HG03469 (cell line): Measurements from ENCODE around the gene SCGB1A1.
"Not testable (repeated sequence)": the region's sequence is repeated elsewhere in the genome, so short reads cannot be mapped to it uniquely, and the experiment has no call there.

ENCODE experiments used
- ATAC-seq: cut with Tn5 transposase; IDR thresholded peaks from one replicate; pipeline ENCODE4 v1.9.1; 2021; ENCODE audit warnings: mild to moderate bottlenecking, moderate library complexity, moderate number of reproducible peaks; ENCODE audit not compliant: unreplicated experiment

The SCGB1A1 gene

DNA sequence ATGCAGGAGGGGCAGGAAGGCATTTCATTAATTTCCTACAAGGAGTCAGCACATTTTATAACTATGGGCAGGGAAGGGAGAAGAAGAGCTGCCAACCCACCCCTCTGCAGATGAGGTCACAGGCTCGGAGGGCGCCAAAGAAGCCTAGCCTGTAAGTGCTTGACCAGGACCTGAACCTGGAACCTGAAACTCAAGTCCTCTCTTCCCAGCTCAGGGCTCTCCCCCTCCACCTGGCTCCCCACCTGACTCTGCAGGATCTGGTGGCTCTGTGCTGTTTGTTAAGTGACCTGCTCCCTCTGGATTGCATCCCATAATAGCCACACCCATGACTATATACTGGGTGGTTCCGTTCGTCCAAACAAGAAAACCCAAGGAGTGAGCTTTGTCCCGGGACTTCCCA lies 27.3 kb downstream of the SCGB1A1 start:
- ATAC-seq = no peak

- no peak for ATAC-seq
Measured at GRCh38 chr11:62449451-62449851, 30.6 kb downstream of the SCGB1A1 start.

DNA sequence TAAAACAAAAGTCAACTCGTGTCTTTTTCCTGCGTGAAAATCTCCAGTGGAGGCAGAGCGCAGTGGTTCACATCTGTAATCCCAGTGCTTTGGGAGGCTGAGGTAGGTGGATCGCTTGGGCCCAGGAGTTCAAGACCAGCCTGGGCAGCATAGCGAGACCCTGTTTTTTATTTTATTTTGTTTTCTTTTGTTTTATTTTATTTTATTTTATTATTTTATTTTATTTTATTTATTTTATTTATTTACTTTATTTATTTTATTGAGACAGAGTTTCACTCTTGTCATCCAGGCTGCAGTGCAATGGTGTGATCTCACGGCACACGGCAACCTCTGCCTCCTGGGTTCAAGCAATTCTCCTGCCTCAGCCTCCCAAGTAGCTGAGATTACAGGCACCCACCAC lies 31.1 kb downstream of the SCGB1A1 start:
- not testable (repeated sequence) for ATAC-seq

- no peak for ATAC-seq
Measured at GRCh38 chr11:62450543-62451240, 31.9 kb downstream of the SCGB1A1 start.

DNA sequence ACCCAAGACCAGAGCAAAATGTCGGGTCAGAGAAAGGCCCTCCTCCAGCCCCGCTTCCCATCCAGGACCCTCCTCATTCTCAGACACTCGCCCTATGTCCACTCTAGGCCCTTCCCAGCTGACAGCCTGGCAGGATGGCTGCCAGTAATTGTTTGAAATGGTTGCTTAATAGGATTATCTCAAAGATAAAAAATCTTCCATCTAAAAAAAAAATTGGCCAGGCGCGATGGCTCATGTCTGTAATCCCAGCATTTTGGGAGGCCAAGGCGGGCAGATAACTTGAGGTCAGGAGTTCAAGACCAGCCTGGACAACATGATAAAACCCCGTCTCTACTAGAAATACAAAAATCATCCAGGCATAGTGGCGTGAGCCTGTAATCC lies 32.4 kb downstream of the SCGB1A1 start:
- ATAC-seq = no peak

- ATAC-seq = no peak
Measured at GRCh38 chr11:62452261-62452660, 33.4 kb downstream of the SCGB1A1 start.

GRCh38 chr11:62452839-62453468 lies 34.1 kb downstream of the SCGB1A1 start:
- ATAC-seq = no peak

DNA sequence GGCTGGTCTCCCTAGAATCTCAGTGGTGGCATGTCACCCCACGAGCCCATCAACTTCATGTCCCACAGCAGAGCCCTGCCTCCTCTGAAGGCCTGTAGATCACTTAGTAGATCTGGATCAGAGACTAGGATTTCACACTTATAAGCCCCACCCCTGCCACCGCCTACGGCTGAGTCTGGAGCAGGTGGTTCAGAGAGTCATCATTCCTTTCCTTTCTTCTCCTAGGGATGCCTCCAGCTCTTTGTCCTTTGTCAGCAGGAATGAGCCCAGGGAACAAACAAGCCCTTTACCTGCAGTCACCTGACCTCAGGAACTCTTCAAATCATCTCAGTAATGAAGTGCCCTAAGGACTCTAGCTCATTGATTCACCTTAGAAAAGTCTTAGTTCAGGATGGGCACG lies 37.8 kb downstream of the SCGB1A1 start:
- no peak for ATAC-seq

DNA sequence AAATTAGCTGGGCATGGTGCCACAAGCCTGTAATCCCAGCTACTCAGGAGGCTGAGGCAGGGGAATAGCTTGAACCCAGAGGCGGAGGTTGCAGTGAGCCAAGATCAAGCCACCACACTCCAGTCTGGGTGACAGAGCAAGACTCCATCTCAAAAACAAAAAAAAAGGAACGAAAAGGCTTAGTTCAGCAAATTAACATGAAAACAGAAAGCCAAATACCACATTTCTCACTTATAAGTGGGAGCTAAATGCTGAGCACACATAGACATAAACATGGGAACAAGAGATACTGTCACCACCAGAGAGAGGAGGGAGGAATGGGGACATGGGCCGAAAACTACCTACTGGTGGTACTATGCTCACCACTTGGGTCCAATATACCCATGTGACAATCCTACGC lies 38.6 kb downstream of the SCGB1A1 start:
- no peak for ATAC-seq

DNA sequence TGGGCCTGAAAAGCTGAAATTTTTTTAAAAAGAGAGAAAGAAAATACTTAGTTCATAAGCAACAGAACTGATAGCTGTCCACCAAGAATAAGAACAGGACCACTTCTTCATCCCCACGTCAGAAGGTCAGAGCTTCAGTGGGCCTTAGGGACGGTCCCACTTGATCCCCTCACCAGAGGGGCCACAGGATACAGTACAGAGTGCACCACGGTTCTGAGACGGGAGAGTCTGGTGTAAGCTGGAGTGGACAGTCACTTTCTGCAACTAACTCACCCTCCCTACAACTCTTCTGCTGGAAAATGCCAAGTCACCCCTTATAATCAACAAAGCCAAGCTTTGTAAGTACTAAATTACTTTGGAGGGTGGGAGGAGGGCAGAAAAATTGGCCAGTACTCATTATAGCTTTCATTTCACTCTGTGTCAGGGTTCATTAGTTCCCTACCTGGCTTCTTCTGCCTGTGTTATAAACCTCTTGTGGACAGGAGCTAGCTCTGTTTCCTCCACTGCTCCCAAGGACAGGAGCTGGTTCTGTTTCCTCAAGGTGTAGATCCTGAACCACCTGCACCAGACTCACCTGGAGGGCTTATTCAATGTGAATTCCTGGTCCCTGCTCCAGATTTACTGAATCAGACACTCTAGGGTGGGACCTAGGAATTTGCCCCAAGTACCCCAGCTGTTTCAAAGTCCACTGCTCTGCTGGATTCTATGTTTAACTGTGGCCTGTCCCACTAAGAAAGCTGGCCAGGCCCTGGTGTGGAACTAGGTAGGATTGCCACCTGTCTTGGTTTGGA lies 39.6 kb downstream of the SCGB1A1 start:
- no peak for ATAC-seq

GRCh38 chr11:62459080-62459479 lies 40.2 kb downstream of the SCGB1A1 start:
- ATAC-seq = no peak

GRCh38 chr11:62461740-62462507 lies 43.1 kb downstream of the SCGB1A1 start:
- ATAC-seq = no peak

- ATAC-seq = no peak
Measured at GRCh38 chr11:62462508-62462892, 43.7 kb downstream of the SCGB1A1 start.

DNA sequence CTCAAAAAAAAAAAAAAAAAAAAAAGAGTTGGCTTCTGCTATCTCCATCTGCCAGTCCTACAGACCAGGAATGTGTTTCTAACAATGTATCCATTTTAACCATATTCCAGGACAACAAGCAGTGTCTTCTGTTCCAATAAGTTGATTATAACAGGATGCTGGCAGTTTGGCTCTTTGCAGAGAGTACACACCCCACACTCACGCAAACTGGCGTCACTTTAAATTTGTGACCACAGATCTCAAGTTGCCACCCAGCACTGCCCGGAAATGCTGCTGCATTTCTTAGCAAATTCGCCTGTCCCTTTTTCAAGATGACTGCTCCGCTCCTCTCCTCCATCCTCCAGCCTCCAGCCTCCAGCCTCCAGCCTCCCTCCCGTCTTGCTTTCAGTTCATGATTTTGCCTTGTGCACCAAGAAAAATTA lies 44.3 kb downstream of the SCGB1A1 start:
- no peak for ATAC-seq

GRCh38 chr11:62464655-62465054 lies 45.8 kb downstream of the SCGB1A1 start:
- ATAC-seq = no peak

- ATAC-seq = no peak
Measured at GRCh38 chr11:62466444-62466843, 47.6 kb downstream of the SCGB1A1 start.

DNA sequence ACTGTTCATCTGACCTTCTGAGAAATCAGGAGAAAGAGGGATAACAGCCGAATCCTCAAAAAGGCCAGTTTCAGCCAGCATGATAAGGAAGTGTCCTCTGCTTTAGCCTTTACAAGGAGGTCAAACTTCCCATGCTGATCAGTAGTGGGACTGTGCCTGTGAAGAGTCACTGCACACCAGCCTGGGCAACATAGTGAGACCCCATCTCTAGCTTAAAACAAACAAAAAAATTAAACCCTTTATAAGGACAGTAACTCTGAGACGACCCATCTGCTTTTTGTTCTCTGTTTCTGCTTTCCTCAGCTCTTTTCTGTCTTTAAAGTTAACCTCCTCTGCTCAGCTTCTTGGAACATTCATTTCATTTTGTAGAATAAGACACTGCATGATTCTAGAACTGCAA lies 49.7 kb downstream of the SCGB1A1 start:
- ATAC-seq = no peak

DNA sequence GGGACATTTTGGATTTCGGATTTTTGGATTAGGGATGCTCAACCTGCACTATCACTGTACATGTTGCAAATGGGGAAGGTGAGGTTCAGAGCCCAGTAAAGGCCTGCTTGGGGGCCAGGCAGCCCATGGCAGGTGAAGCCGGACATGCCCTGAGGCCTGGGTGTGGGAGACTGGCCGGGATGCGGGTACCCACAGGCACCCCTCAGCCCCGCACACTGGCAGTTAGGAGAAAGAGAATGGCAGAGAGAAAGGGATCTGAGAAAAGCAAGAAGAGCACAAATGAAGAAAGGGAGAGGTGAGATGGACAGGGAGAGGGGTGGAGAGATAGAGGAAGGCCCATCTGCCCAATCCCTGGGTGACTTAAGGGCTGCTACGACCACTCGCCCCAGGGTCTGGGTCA lies 52.8 kb downstream of the SCGB1A1 start:
- ATAC-seq = no peak

DNA sequence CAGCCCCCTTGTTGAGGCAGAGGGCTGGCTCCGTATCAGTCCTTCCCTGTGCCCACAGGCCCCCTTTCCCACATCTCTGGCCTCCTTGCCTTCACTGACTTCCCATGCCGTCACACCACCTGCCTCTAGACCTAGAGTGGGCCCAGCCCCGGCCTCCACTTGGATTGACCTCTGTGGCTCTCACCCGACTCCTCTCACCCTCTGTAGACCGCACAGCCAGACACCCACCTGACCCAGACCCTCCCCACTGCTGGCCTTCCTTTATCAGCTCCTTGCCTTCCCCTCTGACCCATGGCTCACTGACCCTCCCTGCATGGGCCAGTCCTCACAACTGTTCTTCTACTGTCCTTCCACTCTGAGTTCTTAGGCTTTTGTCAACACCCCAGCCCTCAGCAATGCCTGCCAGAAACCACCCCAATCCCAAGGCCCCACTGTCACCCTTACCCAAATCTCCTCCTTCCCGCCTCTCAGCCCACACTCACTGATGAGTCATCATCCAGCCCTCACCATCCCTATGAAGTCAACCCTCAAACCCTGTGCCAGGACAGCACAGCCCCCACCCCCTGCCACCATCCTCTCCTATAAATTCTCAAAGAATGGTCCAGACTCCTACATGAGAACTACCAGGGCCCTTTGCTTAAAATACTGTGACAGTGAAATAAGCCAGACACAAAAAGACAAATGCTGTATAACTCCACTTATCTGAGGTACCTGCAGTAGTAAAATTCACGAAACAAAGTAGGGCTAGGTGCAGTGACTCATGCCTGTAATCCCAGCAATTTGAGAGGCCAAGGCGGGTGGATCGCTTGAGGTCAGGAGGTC lies 53.4 kb downstream of the SCGB1A1 start:
- ATAC-seq = no peak
